CD14-positive monocyte (primary cell): ENCODE results near the gene AGAP1. TPM values are rescaled to one million over a fixed set of nuclear protein-coding genes. Genes with fewer than 3 reads are reported as not detected.

Source experiments
- DNase-seq, 3 donors: peaks; one replicate each; pipeline ENCODE4 v3.0.0-alpha.2; 2011 to 2022
- H2AFZ ChIP-seq: 2 replicates; pipeline ENCODE4 v1.6.0; 2012; ENCODE audit warnings: mild to moderate bottlenecking, low read depth, low read length, inconsistent platforms; ENCODE audit not compliant: insufficient read depth, poor library complexity, severe bottlenecking
- H3K27ac ChIP-seq, 2 donors: 1 replicate in 1 of 2; 2 replicates in 1 of 2; pipeline ENCODE4 v1.5.1; 2012 to 2013; ENCODE audit warnings: low read length in 2 of 2, control low read depth in 1 of 2, inconsistent platforms in 1 of 2, low read depth in 1 of 2, mild to moderate bottlenecking in 1 of 2
- H3K27me3 ChIP-seq, 2 donors: one replicate each; pipeline versions ENCODE4 v1.6.0 to v1.6.1; 2011 to 2013; ENCODE audit warnings: low read length in 2 of 2; ENCODE audit not compliant: control insufficient read depth in 2 of 2, insufficient read depth in 2 of 2
- H3K36me3 ChIP-seq, 2 donors: replicated peaks in 1 of 2; 1 replicate in 1 of 2; 2 replicates in 1 of 2; pipeline versions ENCODE4 v1.5.1 to v1.6.1; 2012 to 2013; ENCODE audit warnings: low read length in 2 of 2, control low read depth in 1 of 2, inconsistent platforms in 1 of 2, mild to moderate bottlenecking in 1 of 2; ENCODE audit not compliant: insufficient read depth in 2 of 2, control insufficient read depth in 1 of 2
- H3K4me1 ChIP-seq, 2 donors: 1 replicate in 1 of 2; 2 replicates in 1 of 2; pipeline versions ENCODE4 v1.5.1 to v1.6.1; 2012 to 2013; ENCODE audit warnings: low read length in 2 of 2, control low read depth in 1 of 2, inconsistent platforms in 1 of 2, mild to moderate bottlenecking in 1 of 2, moderate library complexity in 1 of 2; ENCODE audit not compliant: insufficient read depth in 2 of 2, control insufficient read depth in 1 of 2
- H3K4me2 ChIP-seq: replicated peaks from 2 replicates; pipeline ENCODE3; 2012; ENCODE audit warnings: low read length, moderate library complexity, mild to moderate bottlenecking; ENCODE audit not compliant: poor library complexity, severe bottlenecking; ENCODE audit errors: extremely low read depth
- H3K4me3 ChIP-seq, 3 experiments: fragments of 200-600 bp in 1 of 3; sonication (generic) in 1 of 3; replicated peaks in 1 of 3; 1 replicate in 2 of 3; 2 replicates in 1 of 3; pipeline ENCODE4 v1.5.1; 2011 to 2013; ENCODE audit warnings: low read length in 3 of 3, mild to moderate bottlenecking in 3 of 3, control low read depth in 2 of 3, low read depth in 2 of 3, inconsistent platforms in 1 of 3, moderate library complexity in 1 of 3
- H3K79me2 ChIP-seq: 2 replicates; pipeline ENCODE4 v1.6.0; 2012; ENCODE audit warnings: mild to moderate bottlenecking, control low read depth, inconsistent platforms, low read length, moderate library complexity; ENCODE audit not compliant: insufficient read depth
- H3K9ac ChIP-seq: 2 replicates; pipeline ENCODE4 v1.6.0; 2017; ENCODE audit warnings: low read length, mild to moderate bottlenecking; ENCODE audit not compliant: insufficient read depth, poor library complexity, severe bottlenecking
- H3K9me3 ChIP-seq, 2 donors: replicated peaks in 1 of 2; 1 replicate in 1 of 2; 2 replicates in 1 of 2; pipeline versions ENCODE4 v1.5.1 to v1.6.1; 2012 to 2013; ENCODE audit warnings: low read length in 2 of 2, control low read depth in 1 of 2; ENCODE audit not compliant: control insufficient read depth in 1 of 2, insufficient read depth in 1 of 2
- H4K20me1 ChIP-seq: 2 replicates; pipeline ENCODE4 v1.6.0; 2012; ENCODE audit warnings: mild to moderate bottlenecking, low read length, control low read depth, moderate library complexity; ENCODE audit not compliant: insufficient read depth
- H3K27ac Mint-ChIP-seq, 7 donors: one replicate each; pipeline ENCODE4 v1.8.0; 2020; ENCODE audit warnings: mild to moderate bottlenecking in 7 of 7, mixed read lengths in 7 of 7, moderate library complexity in 6 of 7, inconsistent platforms in 2 of 7
- H3K27me3 Mint-ChIP-seq, 3 donors: one replicate each; pipeline ENCODE4 v1.8.0; 2021 to 2022; ENCODE audit warnings: low read depth in 3 of 3, mild to moderate bottlenecking in 3 of 3, mixed read lengths in 3 of 3, moderate library complexity in 3 of 3, inconsistent platforms in 1 of 3
- H3K36me3 Mint-ChIP-seq, 2 donors: one replicate each; pipeline ENCODE4 v1.8.0; 2020; ENCODE audit warnings: mixed read lengths in 2 of 2, inconsistent platforms in 1 of 2, mild to moderate bottlenecking in 1 of 2
- H3K4me1 Mint-ChIP-seq: one replicate; pipeline ENCODE4 v1.8.0; 2020; ENCODE audit warnings: mild to moderate bottlenecking, mixed read lengths
- H3K4me3 Mint-ChIP-seq, 2 donors: one replicate each; pipeline ENCODE4 v1.8.0; 2020; ENCODE audit warnings: mild to moderate bottlenecking in 2 of 2, mixed read lengths in 2 of 2, moderate library complexity in 1 of 2
- H3K9me3 Mint-ChIP-seq, 7 donors: one replicate each; pipeline ENCODE4 v1.8.0; 2020 to 2022; ENCODE audit warnings: mixed read lengths in 7 of 7, mild to moderate bottlenecking in 6 of 7, moderate library complexity in 6 of 7, inconsistent platforms in 2 of 7
- CTCF ChIP-seq: fragments of 200-600 bp; IDR thresholded peaks from one replicate; pipeline ENCODE4 v1.8.0; 2022; ENCODE audit warnings: antibody characterized with exemption, mild to moderate bottlenecking
- WGBS: methylation state at CpG from one replicate; pipeline ENCODE4 v1.1.5; 2013; ENCODE audit warnings: missing lambda C conversion rate; ENCODE audit not compliant: insufficient coverage; 5-methylcytosine and 5-hydroxymethylcytosine counted together
- intact Hi-C, 2 donors: fragments of 100-400 bp; cut with micrococcal nuclease; formaldehyde crosslinking; loops; one replicate each; pipeline versions ENCODE4 v1.15.0 to v1.15.1; 2023
- polyA plus RNA-seq, 3 donors: library from polyadenylated mRNA; depleted of rRNA in 1 of 3; unstranded in 2 of 3; stranded (reverse) in 1 of 3; fragments of 300-500 nt in 2 of 3; fragments of >200 nt in 1 of 3; fragmentation: Illumina TruSeq in 2 of 3; gene quantifications; 1 replicate in 2 of 3; 2 replicates in 1 of 3; pipeline ENCODE4 v1.2.3, GENCODE V29; 2012 to 2021

The AGAP1 gene
- polyA plus RNA-seq, 3 donors, result 0.12 TPM; not detected in 2

- Histone ChIP-seq H3K4me2 (no peak overlapping the region), H3K36me3 (no peaks in the 10 kb centered on the region), H2AFZ (no peak overlapping the region), H3K4me1 (no peaks in the 10 kb centered on the region), H3K27me3 (no peaks in the 10 kb centered on the region), H3K4me3 (no peak overlapping the region), H3K79me2 (no peaks in the 10 kb centered on the region), H3K27ac (no peak overlapping the region), H3K9ac (no peak overlapping the region), H4K20me1 (no peaks in the 10 kb centered on the region), H3K9me3 (no peaks in the 10 kb centered on the region)
- no peak for DNase-seq
- intact Hi-C loops, result no loop called here
- WGBS, result 93% methylated on average over 15 of the region's 15 CpGs
- Mint-ChIP-seq H3K4me1 (no peaks in the 10 kb centered on the region), H3K4me3 (no peak overlapping the region), H3K9me3 (peaks cover 0 to 5% (median 0%) of the 10 kb centered on the region in 7 donors), H3K27me3 (peaks cover 0 to 4% (median 3%) of the 10 kb centered on the region in 3 donors), H3K27ac (no peak overlapping the region), H3K36me3 (no peaks in the 10 kb centered on the region)
- no peak for TF ChIP-seq CTCF
Measured at GRCh38 chr2:235692671-235693171, 198.9 kb downstream of the AGAP1 start.

- H3K4me3 Mint-ChIP-seq, result no peak overlapping the region
- no peaks in the 10 kb centered on the region for H3K36me3 ChIP-seq
- intact Hi-C loops, result no loop called here
- H3K4me1 ChIP-seq, result no peaks in the 10 kb centered on the region
- no peak overlapping the region for H3K9ac ChIP-seq
- H4K20me1 ChIP-seq, result no peaks in the 10 kb centered on the region
- no peak overlapping the region for H3K4me2 ChIP-seq
- WGBS, result 100% methylated on average over 4 of the region's 10 CpGs
- no peak overlapping the region for H2AFZ ChIP-seq
- H3K27ac ChIP-seq, result no peak overlapping the region
- H3K27me3 Mint-ChIP-seq, result peaks cover 0 to 4% (median 3%) of the 10 kb centered on the region in 3 donors
- H3K4me1 Mint-ChIP-seq, result no peaks in the 10 kb centered on the region
- DNase-seq, result no peak
- H3K9me3 Mint-ChIP-seq, result peaks cover 0 to 2% (median 0%) of the 10 kb centered on the region in 7 donors
- H3K27ac Mint-ChIP-seq, result no peak overlapping the region
- H3K27me3 ChIP-seq, result no peaks in the 10 kb centered on the region
- no peaks in the 10 kb centered on the region for H3K36me3 Mint-ChIP-seq
- no peak overlapping the region for H3K4me3 ChIP-seq
- no peaks in the 10 kb centered on the region for H3K9me3 ChIP-seq
- no peak for TF ChIP-seq CTCF
- no peaks in the 10 kb centered on the region for H3K79me2 ChIP-seq
Measured at GRCh38 chr2:235693279-235693678, 199.4 kb downstream of the AGAP1 start.
